Measurements from ENCODE around the gene HIKESHI. TPM values are rescaled to one million over a fixed set of nuclear protein-coding genes. Genes with fewer than 3 reads are reported as not detected.

HIKESHI gene
- total RNA-seq, 1 donor from 2014 or later, result 48.1 TPM

DNA sequence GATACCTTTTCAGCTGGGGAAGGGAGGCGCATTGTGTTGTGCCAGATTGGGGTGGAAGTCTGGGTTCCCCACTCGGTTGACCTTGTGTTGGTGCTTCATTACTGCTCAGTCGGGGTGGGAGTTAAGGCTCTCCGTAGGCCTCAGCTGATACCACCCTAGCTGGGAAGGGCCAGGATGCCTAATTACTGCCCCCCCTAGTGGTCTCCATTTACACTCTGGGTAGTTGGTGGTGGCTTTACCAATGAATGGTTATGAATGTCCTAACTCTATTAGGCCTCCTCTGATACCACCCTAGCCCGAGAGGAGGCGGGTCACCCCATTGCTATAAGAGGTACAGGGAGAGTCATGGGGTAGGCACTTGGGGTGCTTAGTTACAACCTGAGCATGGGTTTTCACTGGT, 27.5 kb upstream of the HIKESHI start:
- peaks cover 6% of the 10 kb centered on the region for H3K9me3 ChIP-seq (replicated peaks)
- no peaks in the 10 kb centered on the region for H3K4me1 ChIP-seq
- no peak overlapping the region for H3K4me3 ChIP-seq
- H3K27me3 ChIP-seq (ENCODE audit: low read depth), result no peaks in the 10 kb centered on the region
- intact Hi-C loops (cut with micrococcal nuclease), result no loop called here
- DNase-seq, result no peak
- peaks cover 35% of the 10 kb centered on the region for H3K36me3 ChIP-seq
- TF ChIP-seq, protein P1, sequence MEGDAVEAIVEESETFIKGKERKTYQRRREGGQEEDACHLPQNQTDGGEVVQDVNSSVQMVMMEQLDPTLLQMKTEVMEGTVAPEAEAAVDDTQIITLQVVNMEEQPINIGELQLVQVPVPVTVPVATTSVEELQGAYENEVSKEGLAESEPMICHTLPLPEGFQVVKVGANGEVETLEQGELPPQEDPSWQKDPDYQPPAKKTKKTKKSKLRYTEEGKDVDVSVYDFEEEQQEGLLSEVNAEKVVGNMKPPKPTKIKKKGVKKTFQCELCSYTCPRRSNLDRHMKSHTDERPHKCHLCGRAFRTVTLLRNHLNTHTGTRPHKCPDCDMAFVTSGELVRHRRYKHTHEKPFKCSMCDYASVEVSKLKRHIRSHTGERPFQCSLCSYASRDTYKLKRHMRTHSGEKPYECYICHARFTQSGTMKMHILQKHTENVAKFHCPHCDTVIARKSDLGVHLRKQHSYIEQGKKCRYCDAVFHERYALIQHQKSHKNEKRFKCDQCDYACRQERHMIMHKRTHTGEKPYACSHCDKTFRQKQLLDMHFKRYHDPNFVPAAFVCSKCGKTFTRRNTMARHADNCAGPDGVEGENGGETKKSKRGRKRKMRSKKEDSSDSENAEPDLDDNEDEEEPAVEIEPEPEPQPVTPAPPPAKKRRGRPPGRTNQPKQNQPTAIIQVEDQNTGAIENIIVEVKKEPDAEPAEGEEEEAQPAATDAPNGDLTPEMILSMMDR (IDR thresholded peaks at IDR 0.05; ENCODE audit: borderline replicate concordance), result no peak
- no peak overlapping the region for H3K27ac ChIP-seq (replicated peaks)

DNA sequence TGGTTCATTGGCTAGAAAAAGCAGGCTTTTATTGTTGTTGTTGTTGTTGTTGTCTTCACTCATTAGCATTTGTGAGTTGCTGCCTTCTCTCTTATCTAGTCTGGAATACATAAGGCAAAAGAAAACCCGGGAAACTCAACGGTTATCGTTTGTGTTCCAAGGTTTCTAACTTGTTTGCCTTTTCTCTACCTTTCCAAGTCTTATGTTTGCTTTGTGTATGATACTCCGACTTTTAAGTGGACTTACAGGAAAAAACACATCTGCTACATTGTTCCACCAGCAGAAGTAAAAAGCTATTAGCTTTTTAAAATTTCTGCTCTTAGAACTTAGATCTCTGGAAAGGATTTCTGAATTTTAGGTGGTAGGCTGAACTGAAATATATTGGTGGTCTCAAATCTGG, 27.0 kb upstream of the HIKESHI start:
- Histone ChIP-seq H3K9me3 (replicated peaks) (peaks cover 6% of the 10 kb centered on the region), H3K27me3 (ENCODE audit: low read depth) (no peaks in the 10 kb centered on the region), H3K36me3 (peaks cover 35% of the 10 kb centered on the region), H3K4me3 (no peak overlapping the region), H3K4me1 (no peaks in the 10 kb centered on the region), H3K27ac (replicated peaks) (no peak overlapping the region)
- intact Hi-C loops (cut with micrococcal nuclease), result no loop called here
- TF ChIP-seq, protein P1 (IDR thresholded peaks at IDR 0.05; ENCODE audit: borderline replicate concordance), result no peak
- DNase-seq, result no peak

DNA sequence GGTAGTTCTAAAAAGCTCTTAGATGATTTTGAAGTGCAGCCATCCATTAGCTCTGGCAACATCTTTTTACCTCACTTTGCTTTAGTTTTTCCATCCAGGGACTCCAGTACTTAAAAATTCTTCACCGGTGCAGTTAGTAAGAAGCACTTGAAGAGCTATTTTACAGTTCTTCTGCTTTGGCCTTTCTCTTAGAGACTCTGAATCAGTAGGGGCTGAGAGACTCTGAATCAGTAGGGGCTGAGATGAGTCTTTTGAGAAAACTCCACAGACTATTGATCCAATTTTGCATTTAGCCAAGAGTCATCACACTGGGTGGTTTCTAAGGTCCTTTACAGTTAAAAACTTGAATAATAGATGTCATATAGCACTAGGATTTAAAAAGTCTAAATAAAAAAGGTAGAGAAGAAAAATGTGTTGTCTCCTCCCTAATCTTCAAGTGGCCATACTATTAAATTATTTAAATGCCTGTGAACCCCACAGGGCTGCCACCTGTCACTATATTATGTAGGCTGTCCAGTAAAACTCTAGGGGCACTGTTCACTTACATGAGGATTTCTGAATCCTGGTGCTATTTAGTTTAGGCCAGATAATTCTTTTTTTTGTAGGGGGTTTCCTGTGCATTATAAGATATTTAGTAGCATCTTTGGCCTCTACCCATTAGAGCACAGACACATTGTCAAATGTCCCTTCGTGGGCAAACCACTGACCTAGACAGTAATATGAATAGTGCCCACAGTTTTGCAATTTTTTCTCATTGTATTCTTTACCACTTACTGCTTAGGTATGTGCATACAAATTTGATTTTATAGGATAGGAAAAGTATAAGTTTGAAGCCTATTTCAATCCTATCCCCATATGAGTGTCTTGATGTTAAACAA, 26.3 kb upstream of the HIKESHI start:
- intact Hi-C loops (cut with micrococcal nuclease), result no loop called here
- no peak overlapping the region for H3K4me3 ChIP-seq
- no peak for DNase-seq
- TF ChIP-seq, protein P1 (IDR thresholded peaks at IDR 0.05; ENCODE audit: borderline replicate concordance), result no peak
- H3K27ac ChIP-seq (replicated peaks), result no peak overlapping the region
- no peaks in the 10 kb centered on the region for H3K4me1 ChIP-seq
- H3K27me3 ChIP-seq (ENCODE audit: low read depth), result no peaks in the 10 kb centered on the region
- H3K9me3 ChIP-seq (replicated peaks), result peaks cover 6% of the 10 kb centered on the region
- H3K36me3 ChIP-seq, result peaks cover 38% of the 10 kb centered on the region

DNA sequence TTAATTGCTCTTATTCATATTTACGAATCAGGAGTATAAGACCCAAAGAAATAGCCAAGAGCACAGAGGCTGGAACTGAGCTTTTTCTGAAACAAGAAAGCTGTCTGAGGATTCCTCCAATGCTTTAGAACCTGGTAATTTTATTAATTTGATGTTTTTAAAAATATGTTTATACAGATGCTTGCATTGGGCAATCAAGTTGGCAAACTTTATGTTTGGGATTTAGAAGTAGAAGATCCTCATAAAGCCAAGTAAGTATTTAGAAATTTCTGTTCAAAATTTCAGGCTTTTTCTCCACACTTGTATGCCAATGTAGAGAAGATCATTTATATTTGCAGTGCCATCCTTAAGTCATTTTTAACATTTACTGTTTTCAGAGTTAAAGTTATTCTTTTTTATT, 24.3 kb upstream of the HIKESHI start:
- Histone ChIP-seq H3K4me1 (no peaks in the 10 kb centered on the region), H3K36me3 (peaks cover 34% of the 10 kb centered on the region), H3K9me3 (replicated peaks) (peaks cover 6% of the 10 kb centered on the region), H3K27ac (replicated peaks) (no peak overlapping the region), H3K27me3 (ENCODE audit: low read depth) (no peaks in the 10 kb centered on the region), H3K4me3 (no peak overlapping the region)
- TF ChIP-seq, protein P1 (IDR thresholded peaks at IDR 0.05; ENCODE audit: borderline replicate concordance), result no peak
- DNase-seq, result no peak
- intact Hi-C loops (cut with micrococcal nuclease), result no loop called here

DNA sequence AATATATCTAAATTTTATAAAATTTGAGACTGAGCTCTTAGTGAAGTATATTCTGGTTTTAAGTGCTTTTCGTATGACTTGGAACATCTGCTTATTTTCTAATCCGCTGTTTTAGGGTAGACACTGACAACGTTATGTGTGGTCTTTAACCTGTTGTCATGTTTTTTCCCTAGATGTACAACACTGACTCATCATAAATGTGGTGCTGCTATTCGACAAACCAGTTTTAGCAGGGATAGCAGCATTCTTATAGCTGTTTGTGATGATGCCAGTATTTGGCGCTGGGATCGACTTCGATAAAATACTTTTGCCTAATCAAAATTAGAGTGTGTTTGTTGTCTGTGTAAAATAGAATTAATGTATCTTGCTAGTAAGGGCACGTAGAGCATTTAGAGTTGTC, 23.8 kb upstream of the HIKESHI start:
- no peak overlapping the region for H3K27ac ChIP-seq (replicated peaks)
- H3K9me3 ChIP-seq (replicated peaks), result peaks cover 6% of the 10 kb centered on the region
- no peaks in the 10 kb centered on the region for H3K27me3 ChIP-seq (ENCODE audit: low read depth)
- intact Hi-C loops (cut with micrococcal nuclease), result no loop called here
- peaks cover 34% of the 10 kb centered on the region for H3K36me3 ChIP-seq
- H3K4me1 ChIP-seq, result no peaks in the 10 kb centered on the region
- TF ChIP-seq, protein P1 (IDR thresholded peaks at IDR 0.05; ENCODE audit: borderline replicate concordance), result no peak
- H3K4me3 ChIP-seq, result no peak overlapping the region
- no peak for DNase-seq

All from left ventricle myocardium inferior (tissue), 1 donor.